Psoas muscle (tissue), 8 donors: ENCODE results near the gene MRTFB. TPM values are rescaled to one million over a fixed set of nuclear protein-coding genes. Genes with fewer than 3 reads are reported as not detected.

Experiments
- ATAC-seq, 4 donors: fragments of 200-7000 bp; cut with Tn5 transposase; one replicate each; pipeline ENCODE4 v1.9.1; 2020; ENCODE audit warnings: moderate library complexity in 3 of 4, mild to moderate bottlenecking in 2 of 4
- DNase-seq, 2 donors: peaks; one replicate each; pipeline ENCODE4 v3.0.0-alpha.2; 2020
- H3K27ac ChIP-seq: fragments of 200-600 bp; one replicate; pipeline ENCODE4 v1.8.0; 2022
- H3K27me3 ChIP-seq, 3 donors: fragments of 200-600 bp in 1 of 3; one replicate each; pipeline versions ENCODE4 v1.6.1 to v1.8.0; 2013 to 2022; ENCODE audit warnings: low read length in 2 of 3, mild to moderate bottlenecking in 2 of 3, moderate library complexity in 1 of 3; ENCODE audit not compliant: insufficient read depth in 3 of 3
- H3K36me3 ChIP-seq, 2 donors: fragments of 200-600 bp in 1 of 2; one replicate each; pipeline versions ENCODE4 v1.6.1 to v1.8.0; 2013 to 2022; ENCODE audit warnings: low read depth in 1 of 2, mild to moderate bottlenecking in 1 of 2, moderate library complexity in 1 of 2; ENCODE audit not compliant: insufficient read depth in 1 of 2
- H3K4me1 ChIP-seq: fragments of 200-600 bp; one replicate; pipeline ENCODE4 v1.8.0; 2022
- H3K4me3 ChIP-seq: fragments of 200-600 bp; one replicate; pipeline ENCODE4 v1.8.0; 2022; ENCODE audit warnings: mild to moderate bottlenecking
- H3K9me3 ChIP-seq: fragments of 200-600 bp; one replicate; pipeline ENCODE4 v1.8.0; 2022
- CTCF ChIP-seq: fragments of 200-600 bp; IDR thresholded peaks from one replicate; pipeline ENCODE4 v1.8.0; 2022; ENCODE audit warnings: antibody characterized with exemption
- WGBS, 3 donors: extraction: QIAGEN DNeasy Blood & Tissue Kit; methylation state at CpG; one replicate each; pipeline versions ENCODE4 v1.1.6 to v1.1.7; 2013; 5-methylcytosine and 5-hydroxymethylcytosine counted together
- intact Hi-C, 2 donors: fragments of 100-400 bp; cut with DNase I; formaldehyde crosslinking; loops; one replicate each; pipeline versions ENCODE4 v1.11.0 to v1.14.2; 2022
- polyA plus RNA-seq, 3 donors: library from polyadenylated mRNA; stranded (reverse); fragments of 200-250 nt; gene quantifications; one replicate each; pipeline ENCODE4 v1.2.3, GENCODE V29; 2013
- total RNA-seq, 4 donors: library from RNA; stranded (reverse); fragmentation: NEBNext Ultra II Directional in 2 of 4; extraction: Animal tissue kit (Norgen Biotek cat#: 25700) in 2 of 4; gene quantifications; one replicate each; pipeline versions ENCODE4 v1.2.1 to v1.2.4, GENCODE V29; 2021 to 2023
- donor health status: healthy with polysubstance abuse.
- donor health status: DM: no; HTN: no; CAD: no; lungs with moderate emphysema.
- donor health status: Bipolar disorder and iron deficiency.
- donor health status: healthy.
- donor health status: DM: yes; HTN: yes; CAD: no.
- donor health status: DM: no; HTN: no; CAD: no.
- donor health status: DM: no; HTN: no; CAD: no.
- donor health status: DM: yes; HTN: yes; CAD: no.

The MRTFB gene
- total and polyA plus RNA-seq, 7 donors, result 2.7 to 26.3 (median 14.1) TPM

- WGBS, 3 donors, result 66 to 74% (median 74%) methylated on average over 3 of the region's 3 CpGs
- Histone ChIP-seq H3K27me3 (no peaks in the 10 kb centered on the region), H3K4me1 (peaks cover 21% of the 10 kb centered on the region), H3K9me3 (no peaks in the 10 kb centered on the region), H3K27ac (no peak overlapping the region), H3K4me3 (peak overlapping the region; percentile 20), H3K36me3 (no peaks in the 10 kb centered on the region)
- TF ChIP-seq CTCF, result no peak
- ATAC-seq, result no peak
- intact Hi-C loops, result loop anchor here in 1 of 2 donors (5.0 kb wide), 1 partner anchor 260 kb away; no protein-coding TSS in a partner anchor
- DNase-seq, result no peak
These were observed 131.0 kb downstream of the MRTFB start for GRCh38 chr16:14202095-14202494.

GRCh38 chr16:14202697-14203096 lies 131.6 kb downstream of the MRTFB start:
- peaks cover 21% of the 10 kb centered on the region for H3K4me1 ChIP-seq

GRCh38 chr16:14203166-14203565 lies 132.0 kb downstream of the MRTFB start:
- H3K27ac ChIP-seq, result no peak overlapping the region
- no peak for ATAC-seq
- no peak overlapping the region for H3K4me3 ChIP-seq
- H3K27me3 ChIP-seq, result no peaks in the 10 kb centered on the region
- no peaks in the 10 kb centered on the region for H3K36me3 ChIP-seq
- DNase-seq, result no peak
- TF ChIP-seq CTCF, result no peak
- intact Hi-C loops, result loop anchor here in 1 of 2 donors (5.0 kb wide), 1 partner anchor 261 kb away; no protein-coding TSS in a partner anchor
- 43 to 55% (median 49%) methylated on average over 2 of the region's 2 CpGs for WGBS, 3 donors
- no peaks in the 10 kb centered on the region for H3K9me3 ChIP-seq
- peaks cover 21% of the 10 kb centered on the region for H3K4me1 ChIP-seq

More at GRCh38 chr16:14202697-14203096, 131.6 kb downstream of the MRTFB start:
- no peak overlapping the region for H3K27ac ChIP-seq
- ATAC-seq (peak in 1 of 4 donors; percentile 36), DNase-seq (no peak)
- H3K4me3 ChIP-seq, result no peak overlapping the region
- TF ChIP-seq CTCF, result peak; percentile 40
- H3K9me3 ChIP-seq, result no peaks in the 10 kb centered on the region
- intact Hi-C loops, result loop anchor here in 1 of 2 donors (5.0 kb wide), 1 partner anchor 260 kb away; no protein-coding TSS in a partner anchor
- H3K27me3 ChIP-seq, result no peaks in the 10 kb centered on the region
- H3K36me3 ChIP-seq, result no peaks in the 10 kb centered on the region

GRCh38 chr16:14205666-14206065 lies 134.5 kb downstream of the MRTFB start:
- Histone ChIP-seq H3K9me3 (no peaks in the 10 kb centered on the region), H3K27ac (no peak overlapping the region), H3K27me3 (no peaks in the 10 kb centered on the region), H3K4me3 (no peak overlapping the region), H3K4me1 (peaks cover 12% of the 10 kb centered on the region), H3K36me3 (peaks cover 0 to 6% of the 10 kb centered on the region in 2 donors)
- WGBS, 3 donors, result 50 to 72% (median 67%) methylated on average over 3 of the region's 3 CpGs
- no peak for ATAC-seq
- intact Hi-C loops, result no loop called here
- no peak for TF ChIP-seq CTCF
- DNase-seq, result no peak

- Histone ChIP-seq H3K27ac (no peak overlapping the region), H3K4me1 (no peaks in the 10 kb centered on the region), H3K4me3 (no peak overlapping the region), H3K9me3 (no peaks in the 10 kb centered on the region), H3K36me3 (peaks cover 0 to 51% of the 10 kb centered on the region in 2 donors), H3K27me3 (no peaks in the 10 kb centered on the region)
- TF ChIP-seq CTCF, result no peak
- WGBS, 3 donors, result 96 to 97% (median 96%) methylated on average over 6 of the region's 6 CpGs
- intact Hi-C loops, result no loop called here
- no peak for DNase-seq
- no peak for ATAC-seq
These were observed 140.9 kb downstream of the MRTFB start for GRCh38 chr16:14211856-14212543.
